Measurements from ENCODE around the gene SZT2.

Gene SZT2

GRCh38 chr1:43389326-43390313, at the start of gene SZT2, which contains the start of gene MED8:
Gene SZT2, plus strand, starts transcription at chr1:43389899. Its CDS starts 70 bp downstream, at chr1:43389969.
Gene MED8, minus strand, starts transcription at chr1:43389800. Its CDS starts 36 bp downstream, at chr1:43389764.
- DNase-seq = peak; percentile 85 to 94

- DNase-seq = no peak
Observed at GRCh38 chr1:43340559-43340958, 49.1 kb upstream of the SZT2 start.

GRCh38 chr1:43344267-43344850, 45.3 kb upstream of the SZT2 start:
- no peak for DNase-seq

- no peak for DNase-seq
Observed at GRCh38 chr1:43345120-43345519, 44.6 kb upstream of the SZT2 start.

- no peak for DNase-seq
Observed at GRCh38 chr1:43346636-43347035, 43.1 kb upstream of the SZT2 start.

GRCh38 chr1:43348343-43348808, 41.3 kb upstream of the SZT2 start:
- no peak for DNase-seq

GRCh38 chr1:43348809-43349593, 40.7 kb upstream of the SZT2 start:
- DNase-seq = peak in 1 of 2 donors; percentile 53

- no peak for DNase-seq
Observed at GRCh38 chr1:43349594-43350306, 39.9 kb upstream of the SZT2 start.

GRCh38 chr1:43350976-43351375, 38.7 kb upstream of the SZT2 start:
- no peak for DNase-seq

GRCh38 chr1:43351421-43352350, 38.0 kb upstream of the SZT2 start:
- no peak for DNase-seq

- no peak for DNase-seq
Observed at GRCh38 chr1:43352351-43352705, 37.4 kb upstream of the SZT2 start.

- DNase-seq = no peak
Observed at GRCh38 chr1:43352881-43353280, 36.8 kb upstream of the SZT2 start.

- DNase-seq = no peak
Observed at GRCh38 chr1:43354471-43354870, 35.2 kb upstream of the SZT2 start.

- no peak for DNase-seq
Observed at GRCh38 chr1:43354936-43355335, 34.8 kb upstream of the SZT2 start.

- no peak for DNase-seq
Observed at GRCh38 chr1:43357251-43357650, 32.4 kb upstream of the SZT2 start.

GRCh38 chr1:43358121-43358745, 31.5 kb upstream of the SZT2 start:
- no peak for DNase-seq

GRCh38 chr1:43358746-43359693, 30.7 kb upstream of the SZT2 start, which contains the start of gene CDC20:
Gene CDC20, plus strand, starts transcription at chr1:43358981. Its CDS starts 235 bp downstream, at chr1:43359216.
- DNase-seq = peak; percentile 98

- no peak for DNase-seq
Observed at GRCh38 chr1:43359696-43360095, 30.0 kb upstream of the SZT2 start.

GRCh38 chr1:43360616-43361015, 29.1 kb upstream of the SZT2 start:
- no peak for DNase-seq

Data from stimulated activated CD4-positive, alpha-beta T cell treated with anti-CD3 and anti-CD28 coated beads, Interleukin-2, amount 100 ng/mL, for 48 hours (primary cell).